ENCODE measurements around the gene STC2. TPM values are rescaled to one million over a fixed set of nuclear protein-coding genes. Genes with fewer than 3 reads are reported as not detected.

The STC2 gene
- total RNA-seq, 1 donor from 2014 or later: 12.2 TPM

GRCh38 chr5:173295796-173296195, 32.4 kb downstream of the STC2 start:
- H3K27ac Mint-ChIP-seq: no peak overlapping the region
- no peak for DNase-seq (ENCODE audit: low spot score, unreplicated experiment)
- H3K9me3 Mint-ChIP-seq (ENCODE audit: low read depth): no peaks in the 10 kb centered on the region
- H3K4me1 Mint-ChIP-seq (ENCODE audit: low read depth): peaks cover 15% of the 10 kb centered on the region
- no peaks in the 10 kb centered on the region for H3K36me3 Mint-ChIP-seq (ENCODE audit: insufficient read depth)
- no peak overlapping the region for H3K4me3 Mint-ChIP-seq (ENCODE audit: low read depth)
- no peak for TF ChIP-seq CTCF (IDR thresholded peaks at IDR 0.05; ENCODE audit: unreplicated experiment)
- peaks cover 30% of the 10 kb centered on the region for H3K27me3 Mint-ChIP-seq

- no peak overlapping the region for H3K4me3 Mint-ChIP-seq (ENCODE audit: low read depth)
- peaks cover 38% of the 10 kb centered on the region for H3K27me3 Mint-ChIP-seq
- no peaks in the 10 kb centered on the region for H3K9me3 Mint-ChIP-seq (ENCODE audit: low read depth)
- no peak overlapping the region for H3K27ac Mint-ChIP-seq
- no peak for DNase-seq (ENCODE audit: low spot score, unreplicated experiment)
- no peaks in the 10 kb centered on the region for H3K36me3 Mint-ChIP-seq (ENCODE audit: insufficient read depth)
- no peak for TF ChIP-seq CTCF (IDR thresholded peaks at IDR 0.05; ENCODE audit: unreplicated experiment)
- peaks cover 16% of the 10 kb centered on the region for H3K4me1 Mint-ChIP-seq (ENCODE audit: low read depth)
Measured at GRCh38 chr5:173294673-173295320, 33.4 kb downstream of the STC2 start.

GRCh38 chr5:173293817-173294672, 34.2 kb downstream of the STC2 start:
- Mint-ChIP-seq H3K36me3 (ENCODE audit: insufficient read depth) (no peaks in the 10 kb centered on the region), H3K27ac (no peak overlapping the region), H3K27me3 (peaks cover 42% of the 10 kb centered on the region), H3K4me1 (ENCODE audit: low read depth) (peaks cover 16% of the 10 kb centered on the region), H3K9me3 (ENCODE audit: low read depth) (no peaks in the 10 kb centered on the region), H3K4me3 (ENCODE audit: low read depth) (peak overlapping the region; percentile 43)
- DNase-seq (ENCODE audit: low spot score, unreplicated experiment): peak; percentile 75
- TF ChIP-seq CTCF (IDR thresholded peaks at IDR 0.05; ENCODE audit: unreplicated experiment): peak; percentile 96

- TF ChIP-seq CTCF (IDR thresholded peaks at IDR 0.05; ENCODE audit: unreplicated experiment): no peak
- peaks cover 16% of the 10 kb centered on the region for H3K4me1 Mint-ChIP-seq (ENCODE audit: low read depth)
- H3K27ac Mint-ChIP-seq: no peak overlapping the region
- no peak overlapping the region for H3K4me3 Mint-ChIP-seq (ENCODE audit: low read depth)
- no peaks in the 10 kb centered on the region for H3K36me3 Mint-ChIP-seq (ENCODE audit: insufficient read depth)
- H3K27me3 Mint-ChIP-seq: peaks cover 49% of the 10 kb centered on the region
- DNase-seq (ENCODE audit: low spot score, unreplicated experiment): no peak
- no peaks in the 10 kb centered on the region for H3K9me3 Mint-ChIP-seq (ENCODE audit: low read depth)
Measured at GRCh38 chr5:173291722-173292658, 36.2 kb downstream of the STC2 start.

All from progenitor cell of endocrine pancreas (in vitro differentiated cells).